Lower lobe of right lung (tissue), 2 donors: ENCODE results near the gene KRTAP10-9. TPM values are rescaled to one million over a fixed set of nuclear protein-coding genes. Genes with fewer than 3 reads are reported as not detected.

Experiments
- ATAC-seq, 2 donors: fragments of 200-7000 bp; cut with Tn5 transposase; one replicate each; pipeline ENCODE4 v1.9.1; 2020 to 2022; ENCODE audit warnings: mild to moderate bottlenecking in 2 of 2, moderate library complexity in 2 of 2
- DNase-seq: peaks from one replicate; pipeline ENCODE4 v3.0.0-alpha.2; 2020
- H3K27ac ChIP-seq: fragments of 200-600 bp; one replicate; pipeline ENCODE4 v1.8.0; 2022
- H3K27me3 ChIP-seq: fragments of 200-600 bp; one replicate; pipeline ENCODE4 v1.8.0; 2022; ENCODE audit warnings: low read depth
- H3K36me3 ChIP-seq: fragments of 200-600 bp; one replicate; pipeline ENCODE4 v1.8.0; 2022; ENCODE audit warnings: mild to moderate bottlenecking
- H3K4me1 ChIP-seq: fragments of 200-600 bp; one replicate; pipeline ENCODE4 v1.8.0; 2022
- H3K4me3 ChIP-seq: fragments of 200-600 bp; one replicate; pipeline ENCODE4 v1.8.0; 2022; ENCODE audit warnings: mild to moderate bottlenecking
- H3K9me3 ChIP-seq: fragments of 200-600 bp; one replicate; pipeline ENCODE4 v1.8.0; 2022
- intact Hi-C: fragments of 100-400 bp; cut with DNase I; formaldehyde crosslinking; loops from one replicate; pipeline ENCODE4 v1.11.0; 2022
- total RNA-seq: library from RNA; stranded (reverse); fragmentation: NEBNext Ultra II Directional; extraction: Animal tissue kit (Norgen Biotek cat#: 25700); gene quantifications from one replicate; pipeline ENCODE4 v1.2.1, GENCODE V29; 2021
- TF ChIP-seq, protein P1 (sequence below): fragments of 200-600 bp; IDR thresholded peaks from one replicate; pipeline ENCODE4 v1.8.0; 2022; ENCODE audit warnings: antibody characterized with exemption, mild to moderate bottlenecking
- donor health status: DM: no; HTN: yes; CAD: no; lungs with severe emphysema.

The KRTAP10-9 gene
- total RNA-seq, 1 donor from 2014 or later, result not detected

DNA sequence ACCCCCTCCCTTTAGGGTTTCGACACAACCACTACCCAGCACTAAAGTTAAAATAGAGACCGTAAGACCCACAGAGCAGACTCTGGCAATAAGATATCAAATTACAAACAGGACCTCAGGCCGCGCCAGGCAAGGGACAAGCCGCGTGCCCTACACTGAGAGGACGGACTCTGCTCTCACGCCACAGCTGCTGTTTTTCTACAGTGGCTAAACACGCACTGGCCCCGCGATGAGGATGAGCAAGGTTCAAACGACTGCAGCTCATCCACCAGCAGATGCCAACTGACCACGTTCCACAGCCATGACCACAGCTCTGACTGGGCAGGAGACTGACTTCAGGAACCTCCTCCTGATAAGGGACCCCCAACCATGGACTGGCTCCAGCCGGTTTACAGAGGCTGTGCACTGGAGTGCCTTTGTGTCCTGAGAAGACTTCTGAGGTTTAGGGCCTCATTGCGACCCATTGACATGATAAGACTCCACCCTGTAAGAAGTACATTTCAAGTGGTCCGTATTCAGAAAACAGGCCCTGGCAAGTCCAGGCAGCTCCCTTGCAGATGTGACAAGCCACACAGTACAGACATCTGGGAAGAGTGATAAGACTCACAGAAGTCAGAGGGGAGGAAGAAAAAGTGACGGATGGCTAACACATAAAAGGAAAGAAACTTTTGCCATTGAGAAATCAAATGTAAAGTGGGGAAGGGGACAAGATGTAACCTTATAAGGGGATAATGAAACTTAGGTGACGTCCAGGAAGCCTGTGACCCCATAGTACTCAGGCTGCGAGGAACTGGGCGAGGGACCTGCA lies 33.1 kb upstream of the KRTAP10-9 start:
- no peaks in the 10 kb centered on the region for H3K9me3 ChIP-seq
- H3K36me3 ChIP-seq, result no peaks in the 10 kb centered on the region
- intact Hi-C loops, result no loop called here
- H3K27ac ChIP-seq, result no peak overlapping the region
- no peak overlapping the region for H3K4me3 ChIP-seq
- TF ChIP-seq, protein P1, sequence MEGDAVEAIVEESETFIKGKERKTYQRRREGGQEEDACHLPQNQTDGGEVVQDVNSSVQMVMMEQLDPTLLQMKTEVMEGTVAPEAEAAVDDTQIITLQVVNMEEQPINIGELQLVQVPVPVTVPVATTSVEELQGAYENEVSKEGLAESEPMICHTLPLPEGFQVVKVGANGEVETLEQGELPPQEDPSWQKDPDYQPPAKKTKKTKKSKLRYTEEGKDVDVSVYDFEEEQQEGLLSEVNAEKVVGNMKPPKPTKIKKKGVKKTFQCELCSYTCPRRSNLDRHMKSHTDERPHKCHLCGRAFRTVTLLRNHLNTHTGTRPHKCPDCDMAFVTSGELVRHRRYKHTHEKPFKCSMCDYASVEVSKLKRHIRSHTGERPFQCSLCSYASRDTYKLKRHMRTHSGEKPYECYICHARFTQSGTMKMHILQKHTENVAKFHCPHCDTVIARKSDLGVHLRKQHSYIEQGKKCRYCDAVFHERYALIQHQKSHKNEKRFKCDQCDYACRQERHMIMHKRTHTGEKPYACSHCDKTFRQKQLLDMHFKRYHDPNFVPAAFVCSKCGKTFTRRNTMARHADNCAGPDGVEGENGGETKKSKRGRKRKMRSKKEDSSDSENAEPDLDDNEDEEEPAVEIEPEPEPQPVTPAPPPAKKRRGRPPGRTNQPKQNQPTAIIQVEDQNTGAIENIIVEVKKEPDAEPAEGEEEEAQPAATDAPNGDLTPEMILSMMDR, result no peak
- peaks cover 21% of the 10 kb centered on the region for H3K27me3 ChIP-seq
- DNase-seq (no peak), ATAC-seq (no peak)
- no peaks in the 10 kb centered on the region for H3K4me1 ChIP-seq

GRCh38 chr21:44594406-44594916 lies 32.4 kb upstream of the KRTAP10-9 start:
- intact Hi-C loops, result no loop called here
- TF ChIP-seq, protein P1, result no peak
- Histone ChIP-seq H3K27me3 (peaks cover 17% of the 10 kb centered on the region), H3K4me1 (no peaks in the 10 kb centered on the region), H3K36me3 (no peaks in the 10 kb centered on the region), H3K9me3 (no peaks in the 10 kb centered on the region), H3K4me3 (no peak overlapping the region), H3K27ac (no peak overlapping the region)
- no peak for ATAC-seq
- no peak for DNase-seq

DNA sequence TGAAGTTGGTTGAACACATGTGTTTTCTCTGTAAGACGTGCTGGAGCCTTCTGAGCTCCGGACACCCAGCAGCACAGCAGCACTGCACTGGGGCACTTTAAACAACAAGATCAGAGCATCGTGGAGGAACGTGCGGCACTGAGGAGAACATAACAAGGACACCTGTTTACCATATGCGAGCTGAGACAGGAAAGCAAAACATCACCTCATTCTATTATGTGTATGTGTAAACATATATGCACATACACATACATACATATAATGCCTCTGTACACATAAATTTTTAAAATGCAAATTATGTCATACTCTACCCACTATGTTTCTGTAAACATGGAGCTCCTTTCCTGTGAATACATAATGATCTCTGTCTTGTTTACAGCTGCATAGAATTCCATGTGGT lies 31.4 kb upstream of the KRTAP10-9 start:
- ATAC-seq, result no peak
- H3K27ac ChIP-seq, result no peak overlapping the region

DNA sequence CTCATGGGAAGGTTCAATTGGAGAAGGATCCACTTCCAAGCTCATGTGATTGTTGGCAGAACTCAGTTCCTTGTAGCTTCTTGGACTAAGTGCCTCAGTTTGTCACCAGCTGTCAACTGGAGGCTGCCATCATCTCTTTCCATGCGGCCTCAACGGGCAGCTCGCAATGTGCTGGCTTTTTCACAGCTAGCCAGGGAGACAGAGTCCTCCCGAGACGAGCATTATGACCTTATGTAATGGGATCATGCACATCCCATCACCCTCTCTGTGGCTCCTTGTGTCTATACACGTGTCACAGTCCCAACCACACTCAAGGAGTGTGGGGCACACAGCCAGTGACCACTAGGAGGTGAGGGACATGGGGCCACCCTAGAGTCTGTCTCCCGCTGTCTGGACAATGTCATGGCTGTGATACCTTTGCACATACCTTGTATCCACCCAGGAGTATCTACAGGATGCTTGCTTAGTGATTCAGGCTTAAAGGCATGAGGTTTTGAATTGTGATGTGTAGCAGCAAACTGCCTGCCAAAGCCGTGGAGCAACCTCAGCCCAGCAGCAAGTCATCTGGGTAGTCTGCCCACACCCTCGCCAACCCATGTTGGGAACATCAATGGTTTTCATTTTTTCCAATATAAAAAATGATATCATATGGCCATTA lies 30.7 kb upstream of the KRTAP10-9 start:
- Histone ChIP-seq H3K9me3 (no peaks in the 10 kb centered on the region), H3K36me3 (no peaks in the 10 kb centered on the region), H3K4me3 (no peak overlapping the region), H3K27ac (no peak overlapping the region), H3K4me1 (no peaks in the 10 kb centered on the region), H3K27me3 (peaks cover 13% of the 10 kb centered on the region)
- TF ChIP-seq, protein P1, result no peak
- DNase-seq (no peak), ATAC-seq (no peak)
- intact Hi-C loops, result no loop called here

More for the DNA sequence above, 31.4 kb upstream of the KRTAP10-9 start:
- Histone ChIP-seq H3K4me3 (no peak overlapping the region), H3K27me3 (peaks cover 13% of the 10 kb centered on the region), H3K36me3 (no peaks in the 10 kb centered on the region), H3K4me1 (no peaks in the 10 kb centered on the region), H3K9me3 (no peaks in the 10 kb centered on the region)
- TF ChIP-seq, protein P1, result no peak
- DNase-seq, result no peak
- intact Hi-C loops, result no loop called here

DNA sequence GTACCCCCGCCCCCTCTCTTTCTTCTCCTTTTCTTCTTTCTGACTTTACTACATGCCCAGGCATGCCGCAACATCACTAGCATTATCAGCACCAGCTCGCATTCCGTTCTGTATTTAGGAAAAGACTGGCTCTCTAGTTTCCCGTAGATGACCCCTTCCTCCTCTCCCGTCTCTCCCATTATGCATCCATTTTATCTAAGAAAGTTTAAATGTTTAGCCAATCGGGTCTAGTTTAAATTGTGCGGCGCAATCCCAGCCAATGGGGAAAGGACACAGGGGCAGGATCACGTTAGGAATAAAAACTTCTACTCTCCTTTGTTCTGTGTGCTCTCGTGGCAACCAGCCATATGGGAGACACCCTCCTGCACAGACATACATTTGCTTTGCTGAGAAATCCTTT lies 28.8 kb upstream of the KRTAP10-9 start:
- DNase-seq (no peak), ATAC-seq (no peak)
- Histone ChIP-seq H3K36me3 (no peaks in the 10 kb centered on the region), H3K27ac (no peak overlapping the region), H3K9me3 (no peaks in the 10 kb centered on the region), H3K27me3 (peaks cover 23% of the 10 kb centered on the region), H3K4me1 (no peaks in the 10 kb centered on the region), H3K4me3 (no peak overlapping the region)
- intact Hi-C loops, result no loop called here
- TF ChIP-seq, protein P1, result no peak
